ENCODE results near the gene PAF1. TPM values are rescaled to one million over a fixed set of nuclear protein-coding genes. Genes with fewer than 3 reads are reported as not detected.
A peak's percentile ranks its signal among the peaks of the same experiment; 100 is the strongest.

Gene PAF1
- polyA plus RNA-seq, 1 donor (not counting 4 experiments of a cell fraction or from before 2014, with no cell fraction given) = 39.4 TPM

GRCh38 chr19:39407660-39408391, 16.9 kb upstream of the PAF1 start:
- H3K9me1 ChIP-seq (ENCODE audit: control insufficient read depth, extremely low read depth, insufficient read depth, low read length) = no peaks in the 10 kb centered on the region
- no peaks in the 10 kb centered on the region for H3K9me3 ChIP-seq (ENCODE audit: control insufficient read depth, low read depth, low read length)
- DNase-seq (ENCODE audit: low read depth, low spot score) (no peak), FAIRE-seq (no peak)
- peak overlapping the region; percentile 88 for H3K4me2 ChIP-seq (ENCODE audit: control insufficient read depth, extremely low read depth, insufficient read depth, low read depth, low read length)
- H3K27me3 ChIP-seq (ENCODE audit: control insufficient read depth, extremely low read depth, insufficient read depth, low read length) = no peaks in the 10 kb centered on the region
- H3K4me3 ChIP-seq (ENCODE audit: control insufficient read depth in 2 of 3, extremely low read depth in 1 of 3, insufficient read depth in 2 of 3, low read depth in 1 of 3, low read length in 3 of 3) = peak overlapping the region; percentile 75 to 85 (median 81)
- dilution Hi-C loops (cut with MboI; ENCODE audit: extremely low pct_ligation_motif_present, low sequenced_read_pairs) = no loop called here
- H3K9ac ChIP-seq (ENCODE audit: control insufficient read depth, extremely low read depth, insufficient read depth, low read length) = peak overlapping the region; percentile 93
- H4K20me1 ChIP-seq (ENCODE audit: control insufficient read depth, extremely low read depth, insufficient read depth, low read length) = peaks cover 4% of the 10 kb centered on the region
- H3K4me1 ChIP-seq (ENCODE audit: control insufficient read depth, extremely low read depth, insufficient read depth, low read length) = peaks cover 31% of the 10 kb centered on the region
- TF ChIP-seq CTCF (optimal IDR thresholded peaks at IDR 0.05 in 1 of 3, IDR thresholded peaks at IDR 0.05 in 1 of 3, conservative IDR thresholded peaks at IDR 0.05 in 1 of 3; ENCODE audit: extremely low read depth in 1 of 3, insufficient read depth in 2 of 3, low read length in 3 of 3) (no peak), EZH2 (IDR thresholded peaks at IDR 0.05; ENCODE audit: low read length) (no peak)
- peaks cover 23% of the 10 kb centered on the region for H3K79me2 ChIP-seq (ENCODE audit: control insufficient read depth, insufficient read depth, low read length)
- no peak overlapping the region for H2AFZ ChIP-seq (ENCODE audit: control insufficient read depth, low read length)
- H3K36me3 ChIP-seq (ENCODE audit: control insufficient read depth in 2 of 2, extremely low read depth in 1 of 2, insufficient read depth in 2 of 2, low read length in 2 of 2) = peaks cover 6 to 14% of the 10 kb centered on the region in 2 experiments
- H3K27ac ChIP-seq (ENCODE audit: control insufficient read depth, insufficient read depth, low read length) = peak overlapping the region; percentile 88

GRCh38 chr19:39407410-39407659, 16.4 kb upstream of the PAF1 start:
- H2AFZ ChIP-seq (ENCODE audit: control insufficient read depth, low read length) = no peak overlapping the region

More at GRCh38 chr19:39407410-39407659, 16.4 kb upstream of the PAF1 start:
- Histone ChIP-seq H4K20me1 (ENCODE audit: control insufficient read depth, extremely low read depth, insufficient read depth, low read length) (peaks cover 4% of the 10 kb centered on the region), H3K4me3 (ENCODE audit: control insufficient read depth in 2 of 3, extremely low read depth in 1 of 3, insufficient read depth in 2 of 3, low read depth in 1 of 3, low read length in 3 of 3) (peak overlapping the region; percentile 75 to 85 (median 81)), H3K9me1 (ENCODE audit: control insufficient read depth, extremely low read depth, insufficient read depth, low read length) (no peaks in the 10 kb centered on the region), H3K27ac (ENCODE audit: control insufficient read depth, insufficient read depth, low read length) (peak overlapping the region; percentile 88), H3K9me3 (ENCODE audit: control insufficient read depth, low read depth, low read length) (no peaks in the 10 kb centered on the region), H3K4me2 (ENCODE audit: control insufficient read depth, extremely low read depth, insufficient read depth, low read depth, low read length) (peak overlapping the region; percentile 88), H3K4me1 (ENCODE audit: control insufficient read depth, extremely low read depth, insufficient read depth, low read length) (peaks cover 33% of the 10 kb centered on the region), H3K36me3 (ENCODE audit: control insufficient read depth in 2 of 2, extremely low read depth in 1 of 2, insufficient read depth in 2 of 2, low read length in 2 of 2) (peaks cover 6 to 14% of the 10 kb centered on the region in 2 experiments), H3K9ac (ENCODE audit: control insufficient read depth, extremely low read depth, insufficient read depth, low read length) (peak overlapping the region; percentile 93), H3K27me3 (ENCODE audit: control insufficient read depth, extremely low read depth, insufficient read depth, low read length) (no peaks in the 10 kb centered on the region), H3K79me2 (ENCODE audit: control insufficient read depth, insufficient read depth, low read length) (peaks cover 23% of the 10 kb centered on the region)
- dilution Hi-C loops (cut with MboI; ENCODE audit: extremely low pct_ligation_motif_present, low sequenced_read_pairs) = no loop called here
- DNase-seq (ENCODE audit: low read depth, low spot score) (no peak), FAIRE-seq (no peak)
- no peak for TF ChIP-seq EZH2 (IDR thresholded peaks at IDR 0.05; ENCODE audit: low read length)
- TF ChIP-seq CTCF (optimal IDR thresholded peaks at IDR 0.05 in 1 of 3, IDR thresholded peaks at IDR 0.05 in 1 of 3, conservative IDR thresholded peaks at IDR 0.05 in 1 of 3; ENCODE audit: extremely low read depth in 1 of 3, insufficient read depth in 2 of 3, low read length in 3 of 3) = no peak

Measured in keratinocyte (primary cell).